Measurements from ENCODE around the gene LRP8.
"Not testable (repeated sequence)": the region's sequence is repeated elsewhere in the genome, so short reads cannot be mapped to it uniquely, and the experiment has no call there.

LRP8 gene

DNA sequence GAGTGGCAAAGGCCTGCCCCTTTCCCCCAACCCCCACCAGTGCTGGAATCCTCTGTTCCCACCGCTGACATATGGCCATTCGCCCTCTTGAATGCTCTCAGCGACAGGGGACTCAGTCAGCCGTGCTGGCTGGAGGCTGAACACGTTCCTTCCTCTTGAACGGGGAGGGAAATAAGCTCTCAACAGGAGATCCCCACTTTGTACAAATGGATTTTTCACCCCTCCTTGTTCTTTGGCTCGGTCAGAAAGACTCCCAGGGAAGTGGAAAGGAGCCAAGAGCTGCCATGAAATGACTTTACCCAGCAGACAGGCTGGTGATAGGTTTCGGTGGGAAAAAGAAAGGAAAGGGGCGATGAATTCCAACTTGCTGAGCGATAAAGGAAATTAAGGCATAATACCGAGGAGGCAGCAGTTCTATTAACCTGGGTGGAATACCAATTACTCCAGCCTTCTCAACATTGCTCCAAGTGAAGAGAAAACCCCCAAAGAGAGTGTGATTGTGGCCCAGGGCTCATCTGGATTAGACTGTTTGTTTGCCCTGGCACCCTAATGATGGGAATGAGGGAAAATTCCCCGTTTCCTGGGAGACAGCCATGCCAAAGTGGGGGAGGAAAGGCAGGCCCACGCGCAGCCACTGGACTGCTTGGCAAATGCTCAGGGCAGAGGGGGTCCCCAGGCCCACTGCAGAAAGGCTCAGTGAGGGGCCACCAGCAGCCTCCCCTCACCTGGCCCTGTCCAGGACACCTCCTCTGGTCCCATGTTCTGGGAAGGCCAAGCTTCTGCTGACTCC lies 23.9 kb downstream of the LRP8 start:
- no peak for DNase-seq

DNA sequence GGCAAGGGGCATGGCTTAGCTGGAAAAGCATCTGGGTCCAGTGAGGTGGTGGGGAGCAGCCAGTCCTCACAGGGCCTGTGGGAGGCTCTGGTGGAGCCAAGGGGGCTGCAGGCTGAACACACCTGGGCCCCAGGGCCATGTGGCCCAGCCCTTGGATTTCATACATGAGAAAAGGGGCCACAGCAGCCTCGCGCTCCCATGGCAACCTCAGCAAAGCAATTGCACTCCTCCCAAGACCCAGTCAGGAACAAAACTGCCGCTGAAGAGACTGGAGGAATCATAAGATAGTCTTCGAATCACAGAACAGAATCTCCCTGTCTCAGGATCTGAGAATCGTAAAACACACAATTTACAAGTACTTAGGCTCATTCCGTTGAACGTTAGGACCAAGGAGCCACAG lies 24.6 kb downstream of the LRP8 start:
- no peak for DNase-seq

DNA sequence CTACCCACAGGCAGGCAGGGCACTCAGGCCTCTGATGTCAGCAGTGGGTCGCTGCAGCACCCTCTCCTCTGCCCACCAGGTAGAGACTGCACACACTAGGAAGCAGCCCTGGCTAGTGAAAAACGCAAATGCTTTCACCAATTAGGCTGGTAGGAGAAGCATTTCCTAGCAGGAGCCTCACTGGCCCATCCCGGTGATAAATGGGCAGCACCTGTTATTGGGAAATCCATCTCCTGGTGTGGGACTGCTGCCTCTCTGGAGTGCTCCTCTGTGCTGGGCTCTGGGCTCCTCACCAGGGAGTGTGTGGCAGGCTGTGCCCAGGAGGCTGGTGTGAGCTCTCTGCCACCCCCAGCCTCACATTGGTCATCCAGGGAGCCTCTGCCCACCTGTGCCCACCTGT lies 28.6 kb downstream of the LRP8 start:
- no peak for DNase-seq

DNA sequence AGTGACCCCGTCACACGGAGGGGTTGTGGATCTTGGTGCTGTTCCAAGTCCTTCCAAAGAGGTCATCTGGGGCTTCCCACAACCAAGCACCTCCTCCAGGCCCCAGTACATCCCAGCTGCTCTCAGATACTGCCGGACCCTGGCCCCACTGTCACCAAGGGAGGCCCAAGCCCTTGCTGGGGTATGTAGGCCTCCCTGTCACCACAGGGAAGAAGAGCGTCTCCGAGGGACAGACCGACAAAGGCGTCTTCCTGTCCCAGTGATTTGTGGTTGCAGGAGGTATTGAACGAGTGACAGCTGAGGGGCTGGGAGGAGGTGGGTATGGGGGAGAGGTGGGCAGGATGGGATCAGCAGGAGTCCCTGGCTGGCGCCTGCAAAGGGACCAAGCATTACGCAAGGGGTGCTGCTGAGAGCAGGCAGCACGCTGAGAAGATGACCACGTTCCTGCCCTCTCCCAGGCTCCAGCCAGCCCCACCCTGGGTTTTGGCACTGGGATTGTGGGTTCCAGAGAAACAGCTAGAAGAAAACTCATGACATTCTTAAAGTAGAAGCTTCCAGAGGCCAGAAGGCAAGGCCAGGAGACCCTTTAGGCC lies 29.7 kb downstream of the LRP8 start:
- DNase-seq: no peak

DNA sequence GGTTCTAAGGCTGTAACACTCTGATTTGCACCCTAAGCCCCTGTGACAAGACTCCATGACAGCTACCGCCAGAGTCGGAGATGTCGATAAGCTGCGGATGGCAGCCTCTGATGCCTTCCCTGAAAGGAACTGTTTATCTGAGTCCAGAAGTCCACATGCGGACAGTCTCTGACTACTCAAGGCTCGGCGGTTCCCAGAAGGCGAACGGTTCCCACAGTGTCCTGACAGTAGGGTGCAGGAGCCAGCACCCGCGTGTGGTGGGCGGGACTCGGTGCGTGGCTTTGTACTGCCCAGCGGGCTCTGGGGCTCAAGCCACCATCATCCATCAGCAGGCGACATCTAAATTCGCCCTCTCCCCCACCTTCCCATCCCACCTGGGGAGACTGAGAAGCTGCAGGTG lies 30.7 kb downstream of the LRP8 start:
- no peak for DNase-seq

DNA sequence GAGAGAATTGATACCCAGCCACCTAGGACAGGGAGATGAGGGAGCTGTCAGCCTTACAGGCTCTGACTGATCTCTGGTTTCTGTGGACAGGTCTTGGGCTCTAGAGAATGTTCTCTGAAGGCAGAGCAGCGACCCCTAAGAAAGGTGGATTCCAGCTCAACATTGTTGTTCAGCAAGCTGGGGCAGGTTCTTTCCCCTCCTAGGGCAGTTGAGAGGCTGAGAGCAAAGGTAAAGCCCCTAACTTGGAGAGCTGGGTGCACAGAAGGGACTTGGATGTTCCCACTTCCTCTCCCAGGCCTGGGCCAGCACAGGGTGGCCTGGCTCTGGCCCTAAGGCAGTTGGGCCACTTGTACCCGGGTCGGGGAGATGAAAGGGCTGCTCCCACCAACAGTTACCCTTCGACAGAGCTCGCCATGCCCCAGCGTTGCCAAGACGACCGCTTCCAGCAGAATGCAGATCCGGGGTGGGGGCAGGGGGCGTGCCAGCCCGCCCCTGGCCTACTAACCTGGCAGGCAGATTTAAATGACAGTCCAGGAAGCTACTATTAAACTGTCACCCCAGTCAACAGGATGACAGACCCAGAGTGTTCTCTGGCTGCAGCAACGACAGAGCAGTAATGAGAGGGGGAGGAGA lies 31.6 kb downstream of the LRP8 start:
- DNase-seq: no peak

DNA sequence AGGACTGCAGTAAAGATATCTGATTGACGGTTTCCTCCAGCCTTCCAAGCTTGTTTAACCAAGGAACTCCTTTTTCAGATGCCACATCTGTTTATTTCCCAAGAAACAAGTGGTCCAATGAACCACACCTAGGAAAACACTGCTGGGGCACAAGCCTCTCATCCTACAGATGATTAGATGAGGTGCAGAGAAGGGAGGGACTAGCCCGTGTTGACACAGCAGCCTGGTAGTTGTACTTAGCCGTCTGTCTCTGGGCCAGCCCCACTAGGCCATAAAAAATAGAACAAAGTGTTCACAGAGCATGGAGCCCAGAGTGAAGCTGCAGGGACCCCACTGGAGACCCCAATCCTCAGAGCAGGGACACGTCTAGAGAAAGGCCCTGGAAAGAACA lies 32.1 kb downstream of the LRP8 start:
- no peak for DNase-seq

DNA sequence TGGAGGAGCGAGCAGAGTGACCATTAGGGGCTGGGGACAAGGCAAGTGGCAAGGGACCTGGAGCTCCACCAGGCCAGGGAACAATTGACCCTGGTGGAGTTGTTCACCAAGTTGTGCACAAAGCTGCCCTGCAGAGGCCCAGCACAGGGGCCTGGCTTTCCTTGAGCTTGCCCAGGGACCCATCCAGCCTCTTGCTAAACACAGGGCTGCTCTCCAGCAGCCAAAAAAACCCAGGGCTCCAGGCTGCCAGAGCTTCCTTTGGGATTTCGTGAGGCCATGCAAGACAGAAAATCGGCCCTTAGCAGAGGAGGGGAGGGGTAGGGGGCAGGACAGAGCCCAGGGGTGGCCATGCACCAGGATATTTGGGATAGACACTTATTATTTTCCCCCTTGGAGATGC lies 32.6 kb downstream of the LRP8 start:
- DNase-seq: no peak

DNA sequence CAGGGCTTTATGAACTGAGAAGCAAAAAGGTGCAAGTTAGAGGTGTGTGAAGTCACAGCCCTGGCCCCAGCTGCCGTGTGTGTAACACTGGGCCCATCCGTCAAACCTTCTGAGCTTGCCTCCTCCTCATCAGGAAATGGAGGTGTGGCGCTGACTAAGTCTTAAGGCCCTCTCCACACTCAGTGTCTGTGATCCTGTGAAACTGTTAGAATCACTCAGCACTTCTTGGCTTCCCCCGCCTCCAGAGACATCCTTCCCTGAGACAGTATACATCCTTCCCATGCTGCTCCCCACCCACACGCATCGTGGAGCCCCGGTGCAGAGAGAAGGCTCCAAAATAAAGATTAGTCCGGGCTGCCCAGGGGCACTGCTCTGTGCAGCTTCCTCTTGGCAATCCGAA lies 33.3 kb downstream of the LRP8 start:
- peak; percentile 21 for DNase-seq

DNA sequence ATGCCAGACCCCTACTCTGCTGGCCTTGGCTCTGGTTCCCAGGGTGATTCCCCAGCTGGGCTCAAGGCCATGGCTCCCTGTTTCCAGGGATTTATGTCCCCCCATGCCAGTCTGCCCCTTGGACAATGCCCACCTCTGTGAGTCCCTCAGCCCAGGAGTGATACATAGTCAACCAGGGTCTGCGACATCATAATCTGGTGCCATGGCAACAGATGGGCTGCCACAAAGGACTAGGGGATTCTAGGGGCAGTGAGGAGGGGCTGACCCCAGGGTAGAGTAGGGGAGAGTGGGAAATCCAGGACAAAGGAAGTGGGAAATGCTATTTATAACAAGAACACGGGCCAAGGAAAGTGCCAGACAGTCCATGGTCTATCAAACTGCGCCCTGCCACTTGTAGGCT lies 33.8 kb downstream of the LRP8 start:
- no peak for DNase-seq

DNA sequence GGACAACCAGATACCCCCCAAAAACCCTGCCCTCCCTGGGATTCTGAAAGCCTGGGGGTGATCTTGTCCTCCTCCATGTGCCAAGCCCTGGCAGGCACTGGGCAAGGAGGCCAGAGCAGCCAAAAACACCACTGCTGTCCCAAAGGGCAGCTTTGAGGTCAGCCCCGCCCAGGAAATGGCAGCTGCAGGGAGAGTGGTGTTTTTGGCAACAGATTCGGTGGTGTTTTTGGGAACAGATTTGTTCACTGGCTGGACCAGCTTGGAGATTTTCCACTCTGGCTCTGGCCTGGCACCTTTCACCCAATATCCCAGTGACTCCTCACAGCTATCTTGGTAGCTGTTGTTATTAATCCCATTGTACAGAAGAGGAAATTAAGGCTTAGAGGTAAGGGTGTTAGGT lies 34.7 kb downstream of the LRP8 start:
- no peak for DNase-seq

DNA sequence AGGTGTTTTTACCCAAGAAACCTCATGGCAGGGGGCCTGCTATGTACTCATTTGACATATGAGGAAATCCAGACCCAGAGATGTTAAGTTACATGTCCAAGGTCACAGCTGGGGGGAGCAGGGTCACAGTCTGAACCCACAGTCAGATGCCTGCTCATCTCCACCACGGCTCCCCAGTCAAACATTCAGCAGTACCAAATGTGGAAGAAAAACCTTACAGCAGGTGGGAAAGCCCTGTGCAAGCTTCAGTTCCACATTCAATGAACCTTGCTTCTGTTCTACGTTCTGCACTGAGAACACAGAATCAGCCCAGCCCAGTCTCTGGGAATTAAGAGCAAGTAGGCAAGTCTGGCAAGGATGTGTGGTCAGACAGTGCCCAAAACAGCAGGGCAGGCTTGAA lies 35.2 kb downstream of the LRP8 start:
- no peak for DNase-seq

DNA sequence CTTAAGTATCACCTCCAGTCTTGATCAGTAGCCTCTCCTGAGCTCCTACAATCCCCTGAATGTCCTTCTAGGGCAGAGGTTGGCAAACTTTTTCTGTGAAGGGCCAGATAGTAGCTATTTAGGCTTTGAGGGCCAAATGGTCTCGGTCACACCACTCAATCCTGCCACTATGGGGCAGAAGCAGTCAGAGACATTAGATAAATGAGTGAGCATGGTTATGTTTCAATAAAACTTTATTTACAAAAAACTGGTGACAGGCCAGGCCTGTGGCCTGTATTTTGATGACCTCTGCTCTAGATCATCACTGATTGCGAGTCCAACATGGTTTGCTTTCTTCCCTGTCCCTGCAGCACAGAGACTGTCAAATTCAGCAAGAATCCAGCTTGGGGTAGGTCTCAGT lies 36.3 kb downstream of the LRP8 start:
- DNase-seq: no peak

DNA sequence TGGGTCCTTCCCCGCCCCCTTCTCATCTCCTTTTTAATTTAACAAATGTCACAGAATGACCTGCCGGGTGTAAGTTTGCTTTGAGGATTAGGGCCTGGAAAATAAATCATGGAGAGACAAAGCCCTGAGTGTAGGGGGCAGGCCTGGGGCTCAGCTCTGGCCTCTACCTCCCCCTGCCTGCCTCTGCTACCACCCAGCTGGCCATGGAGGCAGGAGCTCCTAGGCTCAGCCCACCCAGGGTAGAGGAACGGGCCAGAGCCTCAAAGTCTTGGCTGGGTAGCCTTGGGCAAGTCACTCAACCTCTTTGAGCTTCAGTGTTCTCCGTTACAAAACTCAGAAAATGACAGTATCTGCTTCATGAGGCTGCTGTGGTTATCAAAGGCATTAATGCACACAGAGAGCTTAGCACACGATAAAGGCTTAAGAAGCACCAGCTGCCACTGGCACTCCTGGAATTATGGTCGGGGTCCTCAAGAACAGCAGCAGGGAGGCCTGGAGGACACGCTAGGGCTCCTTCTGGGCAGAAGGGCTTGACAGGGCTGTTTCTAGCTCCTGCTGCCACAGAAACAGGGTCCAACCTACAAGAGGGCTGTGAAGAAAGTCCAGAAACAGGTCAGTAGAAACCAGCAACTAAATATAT lies 39.0 kb downstream of the LRP8 start:
- no peak for DNase-seq

DNA sequence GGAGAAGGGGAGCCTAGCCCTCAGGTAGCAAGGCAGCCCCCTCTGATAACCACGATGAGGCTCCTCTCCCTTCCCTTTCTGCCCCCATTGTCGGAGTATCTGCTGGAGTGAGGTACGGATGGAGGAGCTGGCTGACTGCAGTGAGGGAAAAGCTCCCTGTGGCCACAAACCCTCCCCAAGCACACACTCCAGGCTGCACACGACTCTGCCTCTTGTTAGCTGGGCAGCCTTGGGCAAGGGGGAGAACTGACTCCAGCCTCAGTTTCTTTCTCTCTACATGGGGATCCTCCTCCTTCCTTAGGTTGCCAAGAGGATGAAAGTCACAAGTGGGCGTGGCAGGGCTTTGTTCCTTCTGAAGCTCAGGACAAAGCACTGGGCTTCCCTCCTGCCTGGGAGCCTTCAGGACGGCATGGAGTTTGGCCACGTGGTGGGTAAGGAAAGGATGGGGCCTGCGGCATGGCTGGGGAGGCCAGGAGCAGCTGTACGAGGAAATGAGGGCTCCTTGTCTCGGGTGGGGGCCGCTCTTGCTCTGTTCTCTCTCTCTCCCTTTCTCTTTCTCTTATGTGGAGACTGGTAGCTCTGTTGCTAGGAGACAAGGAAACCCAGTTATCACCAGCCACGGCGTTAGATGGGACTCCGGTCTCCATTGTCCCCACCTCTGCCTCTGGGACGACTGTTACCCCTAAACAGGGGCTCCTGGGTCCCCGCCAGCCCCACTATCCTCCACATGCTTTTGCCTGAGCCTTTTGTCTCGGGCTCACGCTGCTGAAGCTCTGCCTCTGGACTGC lies 39.7 kb downstream of the LRP8 start:
- no peak for DNase-seq

DNA sequence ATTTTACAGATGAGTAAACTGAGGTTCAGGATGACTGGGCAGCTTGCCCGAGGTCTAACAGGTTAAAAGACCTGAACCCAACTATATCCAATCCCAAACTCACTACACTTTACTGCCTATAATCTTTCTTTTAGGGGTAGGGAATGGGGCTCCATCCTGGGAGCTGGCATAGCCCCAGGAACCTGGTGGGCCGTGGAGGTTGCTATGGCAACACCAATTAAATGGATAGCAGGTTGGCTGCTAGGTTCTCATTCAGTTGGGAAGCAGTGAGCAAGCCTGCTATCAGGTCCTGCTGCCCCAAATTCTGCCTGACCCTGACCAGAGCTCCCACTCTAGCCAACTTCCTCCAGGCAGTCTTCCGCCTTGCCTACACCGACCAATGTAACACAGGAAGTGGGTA lies 40.9 kb downstream of the LRP8 start:
- DNase-seq: no peak

DNA sequence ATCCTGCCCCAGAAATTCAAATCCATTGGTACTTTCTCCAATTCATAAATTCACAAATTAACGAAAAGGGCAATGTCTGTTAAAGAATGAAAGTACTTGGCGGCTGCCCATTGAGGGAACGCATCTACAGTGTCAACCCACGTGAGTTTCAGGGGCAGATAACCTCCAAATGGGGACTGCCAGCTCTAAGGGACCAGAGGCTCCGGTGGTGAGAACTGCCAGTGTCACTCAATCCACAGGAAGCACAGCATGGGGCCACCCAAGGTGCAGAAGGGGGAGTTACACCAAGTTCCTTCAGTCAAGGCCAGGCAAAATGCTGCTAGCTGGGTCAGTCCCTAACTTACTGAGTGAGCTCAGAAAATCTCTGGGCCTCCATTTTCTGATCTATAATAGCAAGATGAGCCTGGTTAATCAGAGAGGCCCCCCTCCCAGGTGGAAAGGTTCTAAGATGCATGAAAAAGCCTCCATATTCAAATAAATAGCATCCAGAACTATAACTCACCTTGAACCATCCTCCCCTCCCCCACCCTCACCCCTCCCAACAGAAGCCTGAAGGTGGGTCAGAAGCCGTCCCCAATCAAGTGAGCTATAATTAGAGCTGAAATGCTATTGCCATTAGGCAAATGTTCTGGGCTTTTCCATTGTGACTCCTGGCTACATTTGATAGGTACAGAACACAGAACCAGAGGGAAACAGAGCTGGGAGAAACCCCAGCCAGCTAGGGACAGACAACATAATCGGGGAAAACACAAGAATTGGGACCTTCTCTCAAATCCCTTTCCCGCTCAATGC lies 41.7 kb downstream of the LRP8 start:
- DNase-seq: no peak

DNA sequence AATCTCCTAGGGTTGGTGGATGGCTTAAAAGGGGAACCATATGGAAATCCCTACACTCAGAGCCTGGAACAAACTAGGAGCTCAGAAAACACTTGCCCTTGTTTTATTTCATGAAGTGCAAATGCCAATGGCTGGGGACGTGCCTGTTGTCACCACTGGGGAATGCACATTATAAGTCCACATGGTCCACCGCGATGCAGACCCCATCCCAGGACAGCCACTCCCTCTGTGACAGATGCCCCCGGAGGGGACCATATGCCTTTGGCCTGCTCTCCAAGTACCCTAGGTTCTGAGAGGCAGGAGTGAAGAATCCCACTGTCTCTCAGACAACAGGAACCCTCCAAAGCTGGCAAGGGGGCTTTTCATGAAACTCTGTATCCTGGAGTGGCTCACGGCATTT lies 42.3 kb downstream of the LRP8 start:
- DNase-seq: no peak

DNA sequence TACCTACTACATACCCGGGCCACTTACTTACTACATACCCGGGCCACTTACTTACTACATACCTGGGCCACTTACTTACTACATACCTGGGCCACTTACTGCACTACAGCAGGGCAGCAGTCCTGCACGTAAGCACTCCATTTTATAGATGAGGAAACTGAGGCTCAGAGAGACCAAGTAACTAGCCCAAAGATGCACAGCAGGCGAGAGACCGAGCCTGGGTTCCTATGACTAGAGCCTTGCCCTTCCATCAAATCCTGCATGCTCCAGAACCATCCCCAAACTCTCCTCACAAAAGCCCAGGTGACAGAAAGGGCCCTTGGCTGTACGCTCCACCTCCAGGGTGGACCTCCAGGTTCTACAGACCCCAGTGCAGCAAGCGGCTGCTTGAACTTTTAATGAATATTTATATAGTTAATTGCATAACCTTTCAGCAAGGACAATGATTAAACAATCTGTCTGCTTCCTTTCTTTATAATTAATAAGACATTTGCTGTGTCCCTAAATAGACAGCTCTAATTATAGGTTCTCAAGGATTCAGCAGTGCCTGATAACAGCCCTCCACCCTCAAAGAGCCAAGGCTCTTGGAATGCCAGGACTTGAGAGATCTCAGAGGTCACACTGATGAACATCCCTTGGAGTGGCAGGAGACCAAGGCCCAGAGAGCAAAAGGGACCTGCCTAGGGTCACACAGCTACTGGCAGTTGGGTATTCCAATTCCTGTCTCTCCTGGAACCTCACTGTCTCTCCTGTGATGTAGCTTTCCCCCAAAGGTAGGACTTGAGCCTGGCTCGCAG lies 43.4 kb downstream of the LRP8 start:
- no peak for DNase-seq

DNA sequence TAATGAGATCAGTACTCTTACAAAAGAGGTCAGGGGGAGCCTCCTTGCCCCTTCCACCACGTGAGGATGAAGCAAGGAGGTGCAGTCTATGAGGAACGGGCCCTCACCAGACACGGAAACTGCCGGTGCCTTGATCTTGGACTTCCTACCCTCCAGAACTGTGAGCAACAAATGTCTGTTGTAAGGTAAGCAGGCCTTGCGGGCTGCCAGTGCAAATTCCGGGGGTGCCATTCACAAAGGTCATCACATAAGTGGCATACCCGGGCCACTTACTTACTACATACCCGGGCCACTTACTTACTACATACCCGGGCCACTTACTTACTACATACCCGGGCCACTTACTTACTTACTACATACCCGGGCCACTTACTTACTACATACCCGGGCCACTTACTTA lies 44.7 kb downstream of the LRP8 start:
- DNase-seq: not testable (repeated sequence)

DNA sequence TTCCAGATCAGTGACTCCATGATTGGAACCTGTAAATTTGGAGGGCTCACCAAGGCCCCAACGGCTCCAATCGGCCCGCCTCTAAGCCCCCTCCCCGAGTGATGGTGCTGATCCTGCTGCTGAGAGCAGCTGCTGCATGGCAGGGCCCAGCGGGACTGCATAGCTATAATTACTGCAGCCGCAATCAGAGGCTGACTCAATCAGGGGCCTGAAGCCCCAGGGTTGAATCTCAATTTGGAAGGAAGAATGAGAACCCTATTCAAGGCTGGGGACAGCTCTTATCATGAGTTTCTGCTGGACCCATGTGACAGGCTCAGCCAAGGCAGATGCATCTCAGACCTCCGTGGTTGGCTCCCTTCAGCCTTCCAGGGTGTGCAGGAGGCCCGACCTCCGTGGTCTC lies 46.7 kb downstream of the LRP8 start:
- DNase-seq: no peak

DNA sequence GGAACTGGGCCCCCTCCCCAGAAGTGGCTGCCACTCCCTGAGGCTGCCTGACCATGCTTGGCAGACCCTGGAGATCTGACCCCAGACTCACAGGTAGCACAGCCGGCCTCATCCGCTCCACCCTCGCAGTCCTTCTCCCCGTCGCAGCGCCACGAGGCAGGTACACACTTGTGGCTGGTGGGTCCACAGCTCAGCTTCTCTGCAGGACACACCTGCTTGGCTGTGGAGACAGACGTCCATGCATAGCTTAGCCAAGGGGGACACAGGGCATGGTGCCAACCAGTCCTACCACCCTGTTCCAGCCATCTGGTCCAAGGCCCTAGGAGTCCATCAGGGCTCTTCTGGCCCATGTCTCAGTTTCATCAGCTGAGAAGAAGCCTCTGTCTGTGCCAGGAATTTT lies 47.4 kb downstream of the LRP8 start:
- DNase-seq: no peak

Measured in activated T-cell treated with anti-CD3 and anti-CD28 coated beads, Interleukin-2, amount 50 U/mL, for 1 hour (primary cell).